Effector CD4-positive, alpha-beta T cell (primary cell): ENCODE data around the gene PWWP2B.

Source experiments
- DNase-seq: peaks from one replicate; pipeline ENCODE4 v3.0.0-alpha.2; 2020

PWWP2B gene

GRCh38 chr10:132449811-132450181, 52.8 kb downstream of the PWWP2B start:
- no peak for DNase-seq

DNA sequence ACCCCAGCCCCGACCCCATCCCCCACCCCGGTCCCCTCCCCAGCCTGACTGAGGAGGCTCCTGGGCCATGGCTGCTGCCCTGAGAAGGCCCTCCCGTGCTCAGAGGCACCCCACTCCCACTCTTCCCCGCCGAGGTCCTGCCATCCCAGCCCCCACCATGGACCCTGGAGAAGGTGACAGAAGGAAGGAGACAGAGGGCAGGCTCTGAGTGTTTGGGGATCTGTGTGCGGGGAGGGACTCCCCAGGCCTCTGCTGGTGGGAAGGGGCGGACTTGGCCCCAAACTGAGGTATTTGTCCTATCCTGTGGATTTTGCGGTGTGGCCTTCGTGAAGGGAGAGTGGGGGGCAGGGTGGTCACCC, 53.4 kb downstream of the PWWP2B start:
- no peak for DNase-seq

GRCh38 chr10:132450825-132451505, 54.0 kb downstream of the PWWP2B start:
- no peak for DNase-seq

- no peak for DNase-seq
Measured at GRCh38 chr10:132451506-132452215, 54.7 kb downstream of the PWWP2B start.

DNA sequence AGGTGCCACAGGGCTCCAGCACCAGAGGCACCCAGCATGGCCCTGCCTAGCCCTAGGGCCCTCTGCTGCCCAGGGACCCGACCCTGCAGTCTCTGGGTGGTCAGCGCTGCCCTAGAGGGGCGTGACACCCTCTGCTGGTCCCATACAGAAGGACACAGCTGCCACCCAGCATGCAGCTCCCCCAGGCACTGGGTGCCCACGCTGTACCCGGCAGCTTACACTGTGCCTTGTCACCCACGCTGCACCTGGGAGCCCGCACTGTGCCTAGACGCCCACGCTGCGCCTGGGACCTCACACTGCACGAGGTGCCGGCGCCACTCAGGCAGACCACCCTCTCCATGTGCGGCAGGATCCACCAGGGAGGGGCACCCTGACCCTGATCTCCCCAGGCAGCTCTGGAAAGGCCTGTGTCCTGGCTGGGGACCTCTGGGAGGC, 55.2 kb downstream of the PWWP2B start:
- no peak for DNase-seq

- DNase-seq = peak; percentile 90
Measured at GRCh38 chr10:132452651-132453469, 55.9 kb downstream of the PWWP2B start.

DNA sequence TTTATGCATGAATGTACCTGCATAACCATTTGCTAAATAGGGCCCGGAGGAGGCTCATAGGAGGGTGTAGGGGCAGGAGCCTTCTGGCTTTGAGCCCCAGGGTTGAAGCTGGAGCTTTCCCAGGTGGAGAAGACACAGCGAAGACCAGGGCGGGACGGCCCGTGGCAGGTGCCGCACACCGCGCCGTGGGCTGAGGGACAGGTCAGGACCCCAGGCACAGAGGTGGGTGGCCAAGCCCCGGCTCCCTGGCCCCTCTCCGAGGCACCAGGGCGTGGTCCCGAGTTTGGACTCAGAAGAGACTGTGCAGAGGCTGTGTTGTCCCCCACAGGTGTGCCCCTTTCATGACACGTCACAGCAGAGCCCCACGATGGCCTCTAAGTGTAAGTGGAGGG, 56.5 kb downstream of the PWWP2B start:
- no peak for DNase-seq

- no peak for DNase-seq
Measured at GRCh38 chr10:132454296-132455198, 57.5 kb downstream of the PWWP2B start.

GRCh38 chr10:132455441-132455971, 58.5 kb downstream of the PWWP2B start:
- no peak for DNase-seq

- no peak for DNase-seq
Measured at GRCh38 chr10:132455986-132456847, 59.2 kb downstream of the PWWP2B start.

- DNase-seq = no peak
Measured at GRCh38 chr10:132456881-132457280, 59.9 kb downstream of the PWWP2B start.

- no peak for DNase-seq
Measured at GRCh38 chr10:132457328-132458070, 60.5 kb downstream of the PWWP2B start.

- DNase-seq = no peak
Measured at GRCh38 chr10:132458071-132458585, 61.1 kb downstream of the PWWP2B start.

DNA sequence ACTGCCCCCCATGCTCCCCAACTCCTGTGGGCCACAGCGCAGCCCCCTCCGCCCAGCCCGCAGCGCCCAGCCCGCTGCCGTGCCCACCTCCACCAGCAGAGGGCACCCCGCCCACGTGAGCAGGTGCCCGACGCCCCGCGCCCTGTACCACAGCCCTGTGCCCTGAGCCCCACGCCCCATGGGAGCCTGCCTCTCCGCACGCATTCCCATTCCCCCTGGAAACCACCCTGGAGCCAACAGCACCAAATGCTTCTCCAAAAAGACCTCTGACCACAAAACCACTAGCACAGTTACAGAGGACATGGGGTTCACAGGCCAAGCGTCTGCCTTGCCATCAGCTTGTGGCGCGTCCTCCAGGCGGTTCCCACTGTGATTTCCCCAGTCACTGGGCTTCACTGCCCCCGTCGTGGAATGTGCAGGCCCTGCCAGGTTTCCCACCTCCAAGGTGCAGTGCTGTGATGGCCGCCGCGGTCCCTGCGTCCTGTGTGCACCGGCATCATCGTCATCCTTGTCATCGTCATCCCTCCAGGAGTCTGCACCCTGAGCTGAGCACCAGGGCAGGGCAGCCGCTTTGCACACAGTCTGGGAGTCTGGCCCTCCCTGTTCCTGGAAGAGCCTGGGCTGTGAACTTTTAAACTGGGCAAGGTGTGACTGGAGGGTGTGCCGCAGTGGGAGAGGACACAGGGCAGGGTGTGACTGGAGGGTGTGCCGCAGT, 61.7 kb downstream of the PWWP2B start:
- peak; percentile 64 for DNase-seq

- DNase-seq = no peak
Measured at GRCh38 chr10:132459301-132460003, 62.5 kb downstream of the PWWP2B start.

DNA sequence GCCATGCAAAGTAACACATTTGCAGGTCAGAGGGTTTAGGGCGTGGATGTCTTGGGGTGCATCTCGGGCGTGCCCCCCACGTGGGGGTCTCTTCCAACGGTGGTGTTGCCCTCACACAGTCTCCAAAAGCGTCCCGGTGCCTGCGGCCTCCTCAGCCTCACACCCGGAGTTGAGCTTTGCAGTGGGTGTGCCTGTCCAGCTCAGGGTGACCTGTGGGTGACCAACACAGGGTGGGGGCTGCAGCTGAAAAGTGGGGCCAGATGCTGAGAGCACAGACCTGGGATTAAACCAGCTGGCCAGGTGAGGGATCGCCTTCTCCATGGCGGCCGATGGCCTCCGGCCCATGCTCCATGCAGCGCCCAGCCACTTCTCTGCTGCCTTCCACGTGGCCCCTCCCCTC, 63.1 kb downstream of the PWWP2B start:
- no peak for DNase-seq

DNA sequence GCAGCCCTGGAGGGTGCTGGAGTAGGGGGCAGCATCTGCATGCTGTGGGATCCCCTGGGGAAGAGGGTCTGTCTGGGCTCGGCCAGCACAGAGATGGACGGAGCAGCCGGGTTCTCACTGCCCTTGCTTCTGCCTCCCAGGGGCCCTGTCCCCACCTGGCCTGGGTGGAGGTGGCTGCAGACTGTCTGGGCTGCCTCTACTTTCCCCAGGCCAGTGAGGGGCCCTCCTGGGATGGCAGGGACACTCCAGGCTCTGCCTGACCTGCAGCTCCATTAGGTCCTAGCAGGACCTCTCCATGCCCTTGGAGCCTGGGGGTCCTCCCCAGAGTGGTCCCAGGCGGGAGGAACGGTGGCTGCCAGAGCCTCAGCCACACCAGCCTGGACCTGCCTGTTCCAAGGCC, 63.7 kb downstream of the PWWP2B start:
- DNase-seq = no peak

GRCh38 chr10:132461103-132461682, 64.2 kb downstream of the PWWP2B start:
- DNase-seq = no peak
